Left lung (tissue), 10 donors: ENCODE results near the gene NSD2. TPM values are rescaled to one million over a fixed set of nuclear protein-coding genes. Genes with fewer than 3 reads are reported as not detected.

Experiments
- ATAC-seq: fragments of 200-7000 bp; cut with Tn5 transposase; one replicate; pipeline ENCODE4 v1.9.1; 2020; ENCODE audit warnings: moderate library complexity
- DNase-seq, 4 donors: peaks; one replicate each; pipeline ENCODE4 v3.0.0-alpha.2; 2013 to 2020
- H3K27ac ChIP-seq, 2 donors: fragments of 200-600 bp; sonication (generic) in 1 of 2; one replicate each; pipeline versions ENCODE4 v1.5.0 to v1.8.0; 2020 to 2021
- H3K27me3 ChIP-seq, 2 donors: fragments of 200-600 bp; sonication (generic) in 1 of 2; one replicate each; pipeline versions ENCODE4 v1.5.0 to v1.8.0; 2020 to 2021
- H3K36me3 ChIP-seq, 2 donors: fragments of 200-600 bp; sonication (generic) in 1 of 2; one replicate each; pipeline versions ENCODE4 v1.5.0 to v1.8.0; 2020 to 2021
- H3K4me1 ChIP-seq, 2 donors: fragments of 200-600 bp; one replicate each; pipeline ENCODE4 v1.8.0; 2021
- H3K4me3 ChIP-seq, 2 donors: fragments of 200-600 bp; sonication (generic) in 1 of 2; one replicate each; pipeline versions ENCODE4 v1.5.0 to v1.8.0; 2020 to 2021; ENCODE audit warnings: mild to moderate bottlenecking in 1 of 2
- H3K9me3 ChIP-seq, 2 donors: fragments of 200-600 bp; sonication (generic) in 1 of 2; one replicate each; pipeline versions ENCODE4 v1.5.0 to v1.8.0; 2020 to 2021
- CTCF ChIP-seq, 2 donors: fragments of 200-600 bp; sonication (generic) in 1 of 2; IDR thresholded peaks; one replicate each; pipeline versions ENCODE4 v1.5.0 to v1.8.0; 2021; ENCODE audit warnings: antibody characterized with exemption in 2 of 2
- intact Hi-C, 2 donors: fragments of 100-400 bp; cut with DNase I; formaldehyde crosslinking; loops; one replicate each; pipeline versions ENCODE4 v1.11.2 to v1.14.2; 2022
- polyA plus RNA-seq, 6 donors: library from polyadenylated mRNA; unstranded; fragments of 120-200 nt; gene quantifications; one replicate each; pipeline ENCODE4 v1.2.1, GENCODE V29; 2013; ENCODE audit not compliant: insufficient read length in 6 of 6
- total RNA-seq, 2 donors: library from RNA; stranded (reverse); fragmentation: NEBNext Ultra II Directional; extraction: Animal tissue kit (Norgen Biotek cat#: 25700); gene quantifications; one replicate each; pipeline ENCODE4 v1.2.1, GENCODE V29; 2021
- donor health status: DM: no; HTN: yes; CAD: no.
- donor health status: DM: no; HTN: no; CAD: no.

Gene NSD2
- total and polyA plus RNA-seq, 8 donors = 53.6 to 93.8 (median 80.0) TPM

- no peaks in the 10 kb centered on the region for H3K4me1 ChIP-seq
- ATAC-seq (no peak), DNase-seq (peak in 1 of 4 donors; percentile 24)
- intact Hi-C loops = no loop called here
- no peaks in the 10 kb centered on the region for H3K9me3 ChIP-seq
- no peaks in the 10 kb centered on the region for H3K27me3 ChIP-seq
- no peak for TF ChIP-seq CTCF (IDR thresholded peaks at IDR 0.05)
- H3K36me3 ChIP-seq = peaks cover 0 to 100% of the 10 kb centered on the region in 2 donors
- H3K27ac ChIP-seq = no peak overlapping the region
- no peak overlapping the region for H3K4me3 ChIP-seq
Observed at GRCh38 chr4:1985780-1986577, 114.8 kb downstream of the NSD2 start.

DNA sequence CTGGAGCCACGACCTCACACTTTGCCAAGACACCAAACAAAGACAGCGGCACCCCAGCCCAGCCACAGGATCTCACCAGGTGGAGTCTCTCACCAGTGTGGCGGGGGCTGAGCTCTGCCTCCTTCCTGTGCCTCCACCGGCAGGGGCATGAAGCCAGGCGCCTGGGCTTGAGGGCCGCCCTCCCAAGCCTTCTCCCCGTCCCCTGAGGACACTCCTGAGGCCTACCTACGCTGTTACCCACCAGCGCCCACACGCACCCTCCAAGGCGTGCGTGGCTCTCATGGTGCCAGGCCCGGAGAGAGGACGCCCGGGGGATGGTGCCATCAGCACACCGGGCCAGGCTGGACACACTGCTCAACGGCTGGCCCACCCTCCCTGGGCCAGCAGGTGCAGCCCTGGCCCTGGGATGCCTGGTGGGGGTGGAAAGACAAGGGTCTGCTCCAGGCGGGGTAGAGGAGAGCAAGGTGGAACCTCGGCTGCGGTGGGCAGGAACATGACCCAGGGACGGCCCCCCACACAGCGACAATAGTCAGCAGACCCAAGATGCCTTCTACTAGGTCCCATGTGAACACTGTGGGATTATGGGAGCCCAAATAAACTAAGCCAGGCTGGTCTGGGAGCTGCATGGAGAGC lies 115.5 kb downstream of the NSD2 start:
- Histone ChIP-seq H3K36me3 (peaks cover 0 to 100% of the 10 kb centered on the region in 2 donors), H3K9me3 (no peaks in the 10 kb centered on the region), H3K4me1 (no peaks in the 10 kb centered on the region), H3K27ac (no peak overlapping the region), H3K27me3 (no peaks in the 10 kb centered on the region), H3K4me3 (no peak overlapping the region)
- TF ChIP-seq CTCF (IDR thresholded peaks at IDR 0.05) = no peak
- intact Hi-C loops = no loop called here
- ATAC-seq (no peak), DNase-seq (peak in 1 of 4 donors; percentile 21)

DNA sequence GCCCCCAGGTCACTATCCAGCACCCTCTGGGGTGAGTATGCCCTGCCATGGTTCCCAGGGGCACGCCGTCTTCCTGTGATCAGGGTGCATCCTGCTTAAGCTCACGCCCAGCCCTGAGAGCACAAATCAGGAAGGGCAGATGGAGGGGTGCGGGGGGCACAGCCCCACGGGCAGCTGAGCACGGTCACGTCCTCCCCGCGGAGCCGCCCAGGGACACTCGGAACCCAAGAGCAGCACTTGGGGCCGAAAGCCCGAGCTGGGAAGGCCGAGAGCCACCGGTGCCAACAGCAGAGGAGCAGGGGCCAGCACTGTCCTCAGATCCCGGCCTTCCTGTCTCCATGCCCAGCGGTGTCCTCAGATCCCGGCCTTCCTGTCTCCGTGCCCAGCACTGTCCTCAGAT lies 116.1 kb downstream of the NSD2 start:
- DNase-seq (peak in 1 of 4 donors; percentile 21), ATAC-seq (no peak)
- intact Hi-C loops = no loop called here
- no peak overlapping the region for H3K4me3 ChIP-seq
- H3K27ac ChIP-seq = no peak overlapping the region
- no peaks in the 10 kb centered on the region for H3K27me3 ChIP-seq
- no peaks in the 10 kb centered on the region for H3K9me3 ChIP-seq
- TF ChIP-seq CTCF (IDR thresholded peaks at IDR 0.05) = no peak
- no peaks in the 10 kb centered on the region for H3K4me1 ChIP-seq
- H3K36me3 ChIP-seq = peaks cover 0 to 96% of the 10 kb centered on the region in 2 donors

DNA sequence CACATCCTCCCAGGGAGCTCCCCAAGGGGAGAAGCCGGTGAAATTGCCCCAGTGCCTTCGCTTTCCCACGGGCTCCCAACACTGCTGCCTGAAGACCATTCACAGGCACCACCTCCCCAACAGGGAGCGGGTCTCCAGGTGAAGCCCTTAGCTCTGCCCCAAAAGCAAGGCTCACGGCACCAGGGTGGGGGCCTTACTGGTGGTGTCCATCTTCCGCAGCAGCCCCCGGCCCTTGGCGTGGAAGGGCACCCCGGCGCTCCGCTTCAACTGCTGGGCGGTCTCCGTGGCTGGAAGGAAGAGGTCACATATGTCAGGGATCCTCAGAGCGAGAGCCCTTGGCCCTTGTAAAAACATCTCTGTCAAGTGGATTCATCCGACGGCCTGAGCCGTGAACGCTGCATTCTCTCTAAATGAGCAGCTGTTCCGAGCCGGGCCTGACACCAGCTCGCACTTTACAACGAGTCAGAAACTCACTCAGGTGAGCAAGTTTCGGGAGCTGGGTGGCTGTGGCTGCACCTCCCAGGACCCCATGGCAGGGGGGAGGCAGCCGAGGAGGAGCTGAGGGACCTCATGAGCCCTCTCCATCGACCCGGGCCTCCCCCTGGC lies 116.6 kb downstream of the NSD2 start:
- Histone ChIP-seq H3K9me3 (no peaks in the 10 kb centered on the region), H3K36me3 (peaks cover 0 to 91% of the 10 kb centered on the region in 2 donors), H3K27ac (no peak overlapping the region), H3K4me1 (no peaks in the 10 kb centered on the region), H3K27me3 (no peaks in the 10 kb centered on the region), H3K4me3 (no peak overlapping the region)
- ATAC-seq (no peak), DNase-seq (no peak)
- no peak for TF ChIP-seq CTCF (IDR thresholded peaks at IDR 0.05)
- intact Hi-C loops = no loop called here

DNA sequence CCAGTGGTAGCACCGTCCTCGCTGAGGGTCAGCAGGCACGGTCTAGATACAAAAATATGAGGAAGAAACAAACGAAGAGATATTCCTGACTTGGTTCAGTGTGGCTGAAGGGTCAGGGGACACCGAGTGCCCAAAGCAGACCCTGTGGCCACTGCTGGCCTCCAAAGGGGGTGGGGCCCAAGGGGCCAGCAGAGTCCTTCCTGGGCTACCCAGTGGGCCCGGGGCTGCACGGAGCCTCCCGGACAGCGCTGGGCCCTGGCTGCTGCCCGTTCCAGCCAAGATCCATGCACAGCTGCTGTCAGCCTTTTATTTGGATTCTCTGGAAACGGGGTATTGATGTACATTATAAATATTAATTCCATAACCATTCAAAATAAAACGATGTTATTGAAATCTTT lies 117.1 kb downstream of the NSD2 start:
- no peak overlapping the region for H3K4me3 ChIP-seq
- no peak for TF ChIP-seq CTCF (IDR thresholded peaks at IDR 0.05)
- H3K27me3 ChIP-seq = no peaks in the 10 kb centered on the region
- H3K36me3 ChIP-seq = peaks cover 0 to 86% of the 10 kb centered on the region in 2 donors
- H3K27ac ChIP-seq = no peak overlapping the region
- H3K4me1 ChIP-seq = no peaks in the 10 kb centered on the region
- ATAC-seq (no peak), DNase-seq (no peak)
- intact Hi-C loops = no loop called here
- H3K9me3 ChIP-seq = no peaks in the 10 kb centered on the region
